Panc1 (cell line): ENCODE measurements around the gene RASSF10. TPM values are rescaled to one million over a fixed set of nuclear protein-coding genes. Genes with fewer than 3 reads are reported as not detected.

Experiments used
- ATAC-seq: fragments of 200-7000 bp; cut with Tn5 transposase; 2 replicates; pipeline ENCODE4 v1.9.1; 2020; ENCODE audit warnings: mild to moderate bottlenecking, moderate library complexity
- BruUV-seq: library from RNA; stranded (reverse); fragments of 400-500 nt; replicated peaks from 2 replicates; lab custom pipeline; 2021; lab: Mats Ljungman, UMichigan
- CTCF ChIA-PET: fragments of 300-600 bp; sonication (Branson Sonifier 250); formaldehyde crosslinking; loops from one replicate; lab custom pipeline; 2022; ENCODE audit warnings: antibody characterized with exemption; lab: Charles Lee
- POLR2A ChIA-PET: fragments of 300-600 bp; sonication (Branson Sonifier 250); formaldehyde crosslinking; loops from one replicate; lab custom pipeline; 2022; ENCODE audit warnings: antibody characterized with exemption; lab: Charles Lee
- DNase-seq: peaks from one replicate; pipeline ENCODE4 v3.0.0-alpha.2; 2010; ENCODE audit warnings: low read depth, low spot score
- H3K27ac ChIP-seq: 2 replicates; pipeline ENCODE4 v1.5.1; 2011; ENCODE audit warnings: mild to moderate bottlenecking, low read length, inconsistent platforms
- H3K27me3 ChIP-seq: fragments of 200-500 bp; sonication (Bioruptor generic); 2 replicates; pipeline ENCODE4 v1.6.0; 2014; ENCODE audit warnings: low read length, inconsistent platforms; ENCODE audit not compliant: control insufficient read depth, insufficient read depth
- H3K36me3 ChIP-seq: fragments of 200-500 bp; sonication (Bioruptor generic); 2 replicates; pipeline ENCODE4 v1.5.1; 2014; ENCODE audit warnings: inconsistent platforms, mild to moderate bottlenecking, low read length, moderate library complexity; ENCODE audit not compliant: control insufficient read depth, insufficient read depth
- H3K4me1 ChIP-seq: 2 replicates; pipeline ENCODE4 v1.5.1; 2011; ENCODE audit warnings: inconsistent platforms, mild to moderate bottlenecking, low read length, moderate library complexity; ENCODE audit not compliant: control insufficient read depth, insufficient read depth
- H3K4me3 ChIP-seq, 2 experiments: 2 replicates each; pipeline ENCODE4 v1.5.1; 2011 to 2012; ENCODE audit warnings: low read depth in 2 of 2, low read length in 2 of 2, mild to moderate bottlenecking in 2 of 2, inconsistent platforms in 1 of 2, moderate library complexity in 1 of 2
- H3K9me3 ChIP-seq: fragments of 200-500 bp; sonication (Bioruptor generic); 2 replicates; pipeline ENCODE4 v1.5.1; 2014; ENCODE audit warnings: low read depth, mild to moderate bottlenecking, inconsistent platforms, low read length, moderate library complexity; ENCODE audit not compliant: control insufficient read depth, insufficient read depth
- POLR2AphosphoS5 ChIP-seq: IDR thresholded peaks from 2 replicates; pipeline ENCODE4 v1.6.1; 2012; ENCODE audit warnings: mild to moderate bottlenecking, low read depth, low read length, moderate library complexity
- SIN3A ChIP-seq: IDR thresholded peaks from 2 replicates; pipeline ENCODE4 v1.6.1; 2012; ENCODE audit warnings: low read depth, mild to moderate bottlenecking, low read length, moderate library complexity, borderline replicate concordance; ENCODE audit not compliant: insufficient read depth
- TCF7L2 ChIP-seq: IDR thresholded peaks from 2 replicates; pipeline ENCODE4 v1.6.1; 2011; ENCODE audit warnings: mild to moderate bottlenecking, low read depth, low read length, inconsistent platforms
- in situ Hi-C: cut with HindIII; loops from 2 replicates; pipeline ENCODE4 v1.10.0; 2016; ENCODE audit warnings: low sequenced_read_pairs, low pct_unique_long_range_greater_than_20kb
- intact Hi-C: fragments of 100-400 bp; cut with micrococcal nuclease; formaldehyde crosslinking; loops from one replicate; pipeline ENCODE4 v1.10.0; 2022; ENCODE audit not compliant: unreplicated experiment
- total RNA-seq: library from RNA; stranded (reverse); gene quantifications from one replicate; pipeline ENCODE4 v1.2.1, GENCODE V29; 2021; ENCODE audit not compliant: unreplicated experiment
- TF ChIP-seq, protein P1 (sequence below): fragments of 450-650 bp; IDR thresholded peaks from 2 replicates; pipeline ENCODE4 v1.5.1; 2017; ENCODE audit warnings: mild to moderate bottlenecking
- TF ChIP-seq, protein P2 (sequence below), 2 experiments: IDR thresholded peaks; 2 replicates each; pipeline ENCODE4 v1.6.1; 2011 to 2012; ENCODE audit warnings: low read depth in 2 of 2, control low read depth in 1 of 2, low read length in 1 of 2, mild to moderate bottlenecking in 1 of 2, moderate library complexity in 1 of 2; ENCODE audit not compliant: insufficient read depth in 1 of 2

Gene RASSF10
- total RNA-seq, 1 experiment from 2014 or later, result not detected

DNA sequence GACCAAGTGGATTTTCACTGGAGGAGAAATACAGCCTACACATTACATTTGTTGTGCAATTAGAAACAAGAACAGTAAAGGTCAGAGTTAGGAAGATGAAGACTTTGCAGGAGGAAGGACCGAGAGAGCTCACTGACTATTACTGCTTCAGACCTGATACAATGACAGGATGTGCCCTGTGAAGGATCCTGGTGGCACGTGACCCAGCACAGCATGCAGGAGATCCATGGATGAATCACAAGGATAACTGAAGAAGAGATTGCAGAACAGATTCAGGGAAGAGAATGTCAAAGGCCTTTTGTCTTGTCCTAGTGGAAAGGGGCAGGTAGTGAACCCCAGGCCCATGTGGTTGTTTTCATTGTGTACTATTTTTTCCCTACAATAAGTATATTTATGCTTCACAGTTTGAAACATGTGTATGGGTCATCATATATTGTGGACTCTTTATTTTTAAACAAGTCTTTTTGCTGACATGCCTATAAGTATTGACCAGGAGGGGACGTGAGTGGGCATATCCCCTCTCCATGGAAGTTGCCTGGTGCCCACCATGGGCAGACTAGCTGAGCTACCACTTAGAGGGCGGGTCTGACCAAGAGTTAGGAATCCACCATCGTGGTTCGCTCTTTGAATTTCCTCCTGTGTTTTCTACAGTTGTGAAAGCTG lies 44.3 kb downstream of the RASSF10 start:
- in situ Hi-C loops (no loop called here), intact Hi-C loops (no loop called here)
- no TSS peak for BruUV-seq
- H3K27me3 ChIP-seq, result peaks cover 22% of the 10 kb centered on the region
- no peak overlapping the region for H3K4me3 ChIP-seq
- no peaks in the 10 kb centered on the region for H3K4me1 ChIP-seq
- H3K36me3 ChIP-seq, result no peaks in the 10 kb centered on the region
- H3K27ac ChIP-seq, result no peak overlapping the region
- 0 out of 2 replicates have a peak, but pooled peaks cover 2% of the 10 kb centered on the region for H3K9me3 ChIP-seq
- ATAC-seq (no peak), DNase-seq (no peak)
- CTCF ChIA-PET, result no interaction called here
- no peak for TF ChIP-seq POLR2AphosphoS5
- TF ChIP-seq, protein P1, sequence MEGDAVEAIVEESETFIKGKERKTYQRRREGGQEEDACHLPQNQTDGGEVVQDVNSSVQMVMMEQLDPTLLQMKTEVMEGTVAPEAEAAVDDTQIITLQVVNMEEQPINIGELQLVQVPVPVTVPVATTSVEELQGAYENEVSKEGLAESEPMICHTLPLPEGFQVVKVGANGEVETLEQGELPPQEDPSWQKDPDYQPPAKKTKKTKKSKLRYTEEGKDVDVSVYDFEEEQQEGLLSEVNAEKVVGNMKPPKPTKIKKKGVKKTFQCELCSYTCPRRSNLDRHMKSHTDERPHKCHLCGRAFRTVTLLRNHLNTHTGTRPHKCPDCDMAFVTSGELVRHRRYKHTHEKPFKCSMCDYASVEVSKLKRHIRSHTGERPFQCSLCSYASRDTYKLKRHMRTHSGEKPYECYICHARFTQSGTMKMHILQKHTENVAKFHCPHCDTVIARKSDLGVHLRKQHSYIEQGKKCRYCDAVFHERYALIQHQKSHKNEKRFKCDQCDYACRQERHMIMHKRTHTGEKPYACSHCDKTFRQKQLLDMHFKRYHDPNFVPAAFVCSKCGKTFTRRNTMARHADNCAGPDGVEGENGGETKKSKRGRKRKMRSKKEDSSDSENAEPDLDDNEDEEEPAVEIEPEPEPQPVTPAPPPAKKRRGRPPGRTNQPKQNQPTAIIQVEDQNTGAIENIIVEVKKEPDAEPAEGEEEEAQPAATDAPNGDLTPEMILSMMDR, result no peak
- no peak for TF ChIP-seq SIN3A
- TF ChIP-seq, protein P2, sequence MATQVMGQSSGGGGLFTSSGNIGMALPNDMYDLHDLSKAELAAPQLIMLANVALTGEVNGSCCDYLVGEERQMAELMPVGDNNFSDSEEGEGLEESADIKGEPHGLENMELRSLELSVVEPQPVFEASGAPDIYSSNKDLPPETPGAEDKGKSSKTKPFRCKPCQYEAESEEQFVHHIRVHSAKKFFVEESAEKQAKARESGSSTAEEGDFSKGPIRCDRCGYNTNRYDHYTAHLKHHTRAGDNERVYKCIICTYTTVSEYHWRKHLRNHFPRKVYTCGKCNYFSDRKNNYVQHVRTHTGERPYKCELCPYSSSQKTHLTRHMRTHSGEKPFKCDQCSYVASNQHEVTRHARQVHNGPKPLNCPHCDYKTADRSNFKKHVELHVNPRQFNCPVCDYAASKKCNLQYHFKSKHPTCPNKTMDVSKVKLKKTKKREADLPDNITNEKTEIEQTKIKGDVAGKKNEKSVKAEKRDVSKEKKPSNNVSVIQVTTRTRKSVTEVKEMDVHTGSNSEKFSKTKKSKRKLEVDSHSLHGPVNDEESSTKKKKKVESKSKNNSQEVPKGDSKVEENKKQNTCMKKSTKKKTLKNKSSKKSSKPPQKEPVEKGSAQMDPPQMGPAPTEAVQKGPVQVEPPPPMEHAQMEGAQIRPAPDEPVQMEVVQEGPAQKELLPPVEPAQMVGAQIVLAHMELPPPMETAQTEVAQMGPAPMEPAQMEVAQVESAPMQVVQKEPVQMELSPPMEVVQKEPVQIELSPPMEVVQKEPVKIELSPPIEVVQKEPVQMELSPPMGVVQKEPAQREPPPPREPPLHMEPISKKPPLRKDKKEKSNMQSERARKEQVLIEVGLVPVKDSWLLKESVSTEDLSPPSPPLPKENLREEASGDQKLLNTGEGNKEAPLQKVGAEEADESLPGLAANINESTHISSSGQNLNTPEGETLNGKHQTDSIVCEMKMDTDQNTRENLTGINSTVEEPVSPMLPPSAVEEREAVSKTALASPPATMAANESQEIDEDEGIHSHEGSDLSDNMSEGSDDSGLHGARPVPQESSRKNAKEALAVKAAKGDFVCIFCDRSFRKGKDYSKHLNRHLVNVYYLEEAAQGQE (IDR thresholded peaks at IDR 0.05; ENCODE audit: insufficient read depth in 1 of 2, low read depth in 2 of 2, low read length in 1 of 2), result no peak
- no peak for TF ChIP-seq TCF7L2
- POLR2A ChIA-PET, result no interaction called here

DNA sequence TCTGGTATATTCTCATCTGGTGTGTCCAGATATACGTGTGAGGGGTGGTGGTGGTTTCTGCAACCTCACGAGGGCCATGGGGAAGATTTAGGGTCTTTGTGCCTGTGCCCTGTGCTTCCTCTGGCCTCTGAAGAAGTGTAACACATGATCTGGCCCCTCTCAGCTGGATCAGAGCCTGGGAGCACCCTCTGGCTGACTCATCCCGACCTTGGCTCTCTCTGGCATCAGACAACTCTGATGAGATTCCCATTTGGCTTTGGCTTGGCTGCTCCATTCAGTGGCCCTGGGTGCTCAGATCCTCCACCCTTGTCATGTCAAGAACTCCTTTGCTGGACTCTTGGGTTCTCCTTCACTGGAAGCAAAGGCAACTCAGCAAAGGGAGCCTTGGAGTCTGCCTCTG lies 45.2 kb downstream of the RASSF10 start:
- TF ChIP-seq, protein P2 (IDR thresholded peaks at IDR 0.05; ENCODE audit: insufficient read depth in 1 of 2, low read depth in 2 of 2, low read length in 1 of 2), result no peak
- TF ChIP-seq, protein P1, result no peak
- no peak for TF ChIP-seq SIN3A
- TF ChIP-seq TCF7L2, result no peak
- TF ChIP-seq POLR2AphosphoS5, result no peak
- Histone ChIP-seq H3K4me3 (no peak overlapping the region), H3K27me3 (peaks cover 22% of the 10 kb centered on the region), H3K4me1 (no peaks in the 10 kb centered on the region), H3K27ac (no peak overlapping the region), H3K36me3 (no peaks in the 10 kb centered on the region), H3K9me3 (0 out of 2 replicates have a peak, but pooled peaks cover 2% of the 10 kb centered on the region)
- intact Hi-C loops, result no loop called here
- ATAC-seq (no peak), DNase-seq (no peak)
- BruUV-seq, result no TSS peak
- in situ Hi-C loops, result no loop called here
- ChIA-PET CTCF (no interaction called here), POLR2A (no interaction called here)
